Stimulated activated CD4-positive, alpha-beta T cell treated with anti-CD3 and anti-CD28 coated beads, Interleukin-2, amount 100 ng/mL, for 48 hours (primary cell): Measurements from ENCODE around the gene CREM.

ENCODE experiments used
- DNase-seq, 2 donors: peaks; one replicate each; pipeline ENCODE4 v3.0.0-alpha.2; 2020

CREM gene

DNA sequence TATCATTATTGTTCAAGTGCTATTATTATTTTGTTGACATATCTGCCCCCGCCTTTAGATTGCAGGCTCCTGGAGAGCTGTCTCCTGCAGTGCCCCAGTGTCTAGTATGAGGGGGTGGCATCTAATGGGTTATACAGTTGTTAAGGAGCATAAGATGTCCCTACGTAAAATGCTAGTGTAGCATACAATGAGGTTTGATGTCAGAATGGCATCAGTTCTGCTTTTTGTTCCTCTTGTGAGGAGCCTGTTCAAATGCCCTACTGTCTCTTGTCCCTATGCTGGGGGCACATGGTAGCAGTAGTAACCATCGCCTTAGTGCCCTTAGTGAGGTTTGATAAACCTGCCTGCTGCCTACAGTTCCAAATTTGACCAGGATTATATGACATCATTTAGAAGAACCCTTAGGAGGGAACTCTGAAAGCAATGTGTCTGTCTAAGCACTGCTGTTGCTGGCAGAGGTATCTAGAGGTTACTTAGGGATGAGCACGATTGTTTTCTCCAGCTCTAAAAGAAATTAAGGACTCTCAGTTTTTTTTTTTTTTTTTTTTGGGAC, 9.7 kb downstream of the CREM start:
- DNase-seq = no peak

DNA sequence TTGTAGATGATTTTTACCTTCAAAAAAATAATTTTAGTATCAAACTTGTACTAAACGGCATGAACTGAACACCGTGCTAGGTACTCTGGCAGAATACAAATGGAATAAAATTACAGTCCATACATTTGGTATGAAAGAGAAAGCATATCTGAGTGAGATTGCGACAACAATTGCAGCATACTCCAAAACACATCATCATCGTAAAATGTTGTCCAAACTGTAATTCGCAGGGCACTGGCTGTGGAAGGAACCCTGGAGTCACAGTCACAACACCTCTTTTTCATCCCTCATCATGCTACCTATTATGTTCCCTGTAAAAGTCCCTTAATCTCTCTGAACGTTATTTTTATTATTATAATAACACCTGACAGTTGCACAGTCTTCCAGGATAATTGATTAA, 13.5 kb downstream of the CREM start:
- no peak for DNase-seq

DNA sequence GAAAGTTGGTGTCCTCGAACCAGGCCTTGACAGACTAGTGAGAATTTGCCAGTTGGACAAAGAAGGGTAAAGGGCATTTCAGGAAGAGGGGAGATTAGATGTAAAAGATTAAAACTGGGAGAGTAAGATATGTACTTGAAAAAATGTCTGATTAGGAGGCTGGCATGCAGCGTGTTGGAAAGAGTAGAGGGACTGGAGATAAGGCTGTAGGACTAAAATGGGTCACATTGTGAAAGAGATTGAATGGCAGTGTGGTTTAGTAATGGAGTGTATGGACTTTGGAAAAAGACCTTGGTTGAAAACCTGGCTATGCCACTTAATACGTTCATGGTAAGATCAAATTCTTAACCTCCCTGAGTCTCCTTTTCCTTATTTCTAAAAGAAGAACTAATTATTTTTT, 14.1 kb downstream of the CREM start:
- no peak for DNase-seq

DNA sequence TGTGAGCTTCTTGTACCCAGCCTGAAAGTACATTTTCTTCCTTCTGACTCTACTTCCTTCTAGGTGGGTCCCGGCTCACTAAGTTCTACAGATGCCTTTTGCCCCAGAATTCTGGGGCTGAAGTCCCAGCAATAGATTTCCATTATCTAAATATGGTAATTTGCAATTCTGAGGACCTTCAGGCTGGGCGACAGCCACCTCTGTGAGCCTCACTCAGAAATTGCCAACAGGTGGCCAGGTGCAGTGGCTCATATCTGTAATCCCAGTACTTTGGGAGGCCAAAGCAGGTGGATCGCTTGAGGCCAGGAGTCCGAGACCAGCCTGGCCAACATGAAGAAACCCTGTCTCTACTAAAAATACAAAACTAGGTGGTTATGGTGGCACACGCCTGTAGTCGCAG, 23.7 kb downstream of the CREM start:
- no peak for DNase-seq

DNA sequence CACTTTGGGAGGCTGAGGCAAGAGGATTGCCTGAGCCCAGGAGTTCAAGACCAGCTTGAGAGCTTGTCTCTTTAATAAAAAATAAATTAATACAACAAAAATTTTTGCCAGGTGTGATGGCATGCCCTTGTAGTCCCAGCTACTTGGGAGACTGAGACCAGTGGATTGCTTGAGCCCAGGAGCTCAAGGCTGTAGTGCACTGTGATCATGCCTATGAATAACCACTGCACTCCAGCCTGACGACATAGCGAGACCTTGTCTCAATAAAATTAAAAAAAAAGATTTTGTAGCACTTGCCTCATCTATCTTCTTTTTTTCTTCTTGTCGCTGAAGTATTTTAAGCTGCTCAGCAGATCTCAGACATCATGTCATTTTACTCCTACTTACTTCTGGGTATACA, 26.3 kb downstream of the CREM start:
- no peak for DNase-seq

DNA sequence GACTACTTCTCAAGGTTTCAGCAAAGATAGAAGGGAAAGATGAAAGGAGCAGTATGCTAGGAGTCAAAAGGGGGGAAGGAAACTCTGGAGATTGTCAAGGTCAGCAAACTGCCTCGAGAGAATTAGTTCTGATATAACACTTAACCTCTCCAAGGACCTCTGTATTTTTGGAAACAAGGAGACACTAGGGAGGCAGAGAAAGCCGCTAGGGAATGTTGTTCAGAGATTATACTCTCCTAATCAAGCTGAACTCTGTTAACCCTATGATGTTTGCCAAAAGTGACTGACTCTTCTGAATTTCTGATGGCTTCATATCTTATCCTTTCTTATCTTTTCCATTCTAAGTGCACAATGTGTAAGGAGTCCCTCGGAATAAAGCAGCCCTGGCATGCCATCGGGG, 27.1 kb downstream of the CREM start:
- no peak for DNase-seq

DNA sequence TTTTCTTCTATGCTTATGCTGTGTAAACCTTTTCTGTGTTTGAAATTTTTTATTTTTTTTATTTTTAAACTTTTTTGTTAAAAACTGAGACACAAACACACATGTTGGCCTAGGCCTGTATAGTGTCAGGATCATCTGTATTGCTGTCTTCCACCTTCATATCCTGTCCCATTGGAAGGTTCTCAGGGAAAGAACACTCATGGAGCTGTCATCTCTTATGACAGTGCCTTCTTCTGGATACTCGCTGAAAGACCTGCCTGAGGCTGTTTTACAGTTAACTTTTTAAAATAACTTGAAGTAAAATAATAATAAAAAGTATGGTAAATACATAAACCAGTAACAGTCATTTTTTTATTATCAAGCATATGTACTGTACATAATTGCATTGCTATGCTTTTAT, 34.1 kb downstream of the CREM start:
- no peak for DNase-seq

DNA sequence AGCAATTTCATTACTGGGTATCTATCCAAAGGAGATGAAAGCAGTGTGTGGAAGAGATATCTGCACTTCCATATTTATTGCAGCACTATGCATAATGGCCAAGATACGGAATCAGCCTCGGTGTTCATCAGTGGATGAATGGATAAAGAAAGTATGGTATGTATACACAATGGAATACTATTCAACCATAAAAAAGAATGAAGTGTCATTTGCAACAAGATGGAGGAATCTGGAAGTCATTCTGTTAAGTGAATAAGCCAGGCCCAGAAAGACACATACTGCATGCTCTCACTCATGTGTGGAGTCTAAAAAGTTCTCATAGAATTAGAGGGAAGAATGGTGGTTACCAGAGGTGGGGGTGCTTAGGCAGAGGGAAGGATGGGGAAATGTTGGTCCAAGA, 35.3 kb downstream of the CREM start:
- no peak for DNase-seq

DNA sequence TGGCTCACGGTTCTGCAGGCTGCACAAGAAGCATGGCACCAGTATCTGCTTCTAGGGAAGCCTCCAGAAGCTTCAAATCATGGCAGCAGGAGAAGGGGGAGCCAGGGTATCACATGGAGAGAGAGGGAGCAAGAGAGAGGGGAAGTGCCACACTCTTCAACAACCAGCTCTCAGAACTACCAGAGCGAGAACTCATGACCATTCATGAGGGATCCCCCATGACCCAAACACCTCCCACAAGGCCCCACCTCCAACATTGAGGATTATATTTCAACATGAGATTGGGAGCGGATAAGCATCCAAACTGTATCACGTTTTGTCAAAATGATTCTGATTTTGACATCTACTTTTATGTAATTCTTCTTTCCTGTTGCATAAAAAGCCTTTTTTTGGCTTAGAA, 38.5 kb downstream of the CREM start:
- no peak for DNase-seq

DNA sequence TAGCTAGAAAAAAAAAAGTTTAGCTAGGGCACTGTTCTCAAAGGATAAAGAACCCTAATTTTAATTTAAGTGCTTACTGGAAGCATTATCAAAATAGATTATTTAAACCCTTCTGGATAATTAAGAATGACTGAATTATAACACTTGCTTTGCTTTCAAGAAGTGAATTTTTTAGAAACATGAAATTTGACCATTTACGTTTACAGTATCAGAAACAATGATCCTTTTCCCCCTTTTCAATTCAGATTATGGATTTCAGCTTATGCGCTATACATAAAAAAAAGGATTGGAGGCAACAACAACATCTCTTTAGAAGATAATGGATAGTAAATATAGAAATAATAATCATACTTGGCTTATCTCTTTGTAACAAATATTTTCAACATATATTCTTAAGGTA, 39.2 kb downstream of the CREM start:
- DNase-seq = no peak

DNA sequence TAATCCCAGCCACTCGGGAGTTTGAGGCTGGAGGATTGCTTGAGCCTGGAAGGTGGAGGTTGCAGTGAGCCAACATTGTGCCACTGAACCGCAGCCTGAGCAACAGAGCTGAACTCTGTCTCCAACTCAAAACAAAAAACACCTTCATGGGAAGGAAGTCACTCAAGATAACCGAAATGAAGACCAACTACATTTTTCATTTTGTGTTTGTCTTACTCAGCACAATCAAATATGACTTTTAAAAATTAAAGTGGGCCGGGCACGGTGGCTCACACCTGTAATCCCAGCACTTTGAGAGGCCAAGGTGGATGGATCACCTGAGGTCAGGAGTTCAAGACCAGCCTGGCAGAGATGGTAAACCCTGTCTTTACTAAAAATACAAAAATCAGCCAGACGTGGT, 40.0 kb downstream of the CREM start:
- DNase-seq = no peak

DNA sequence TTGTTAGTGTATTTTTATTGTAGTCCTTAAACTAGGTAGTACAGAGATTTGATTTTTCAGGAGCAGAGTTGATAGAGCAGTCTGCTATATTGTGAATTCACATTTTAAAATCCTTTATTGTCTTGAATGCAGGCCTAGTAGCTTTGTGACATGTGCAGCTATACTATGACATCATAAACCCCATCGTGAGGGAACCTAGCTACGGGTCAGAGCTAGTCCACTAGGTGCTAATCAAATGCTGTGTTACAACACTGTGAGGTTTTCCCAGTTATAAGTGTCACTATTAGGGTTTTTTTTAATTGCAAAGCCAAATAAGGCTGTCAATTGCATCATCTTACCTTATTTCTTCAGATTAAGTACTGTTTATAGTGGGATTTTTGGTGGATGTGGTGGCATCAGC, 40.7 kb downstream of the CREM start:
- DNase-seq = no peak

DNA sequence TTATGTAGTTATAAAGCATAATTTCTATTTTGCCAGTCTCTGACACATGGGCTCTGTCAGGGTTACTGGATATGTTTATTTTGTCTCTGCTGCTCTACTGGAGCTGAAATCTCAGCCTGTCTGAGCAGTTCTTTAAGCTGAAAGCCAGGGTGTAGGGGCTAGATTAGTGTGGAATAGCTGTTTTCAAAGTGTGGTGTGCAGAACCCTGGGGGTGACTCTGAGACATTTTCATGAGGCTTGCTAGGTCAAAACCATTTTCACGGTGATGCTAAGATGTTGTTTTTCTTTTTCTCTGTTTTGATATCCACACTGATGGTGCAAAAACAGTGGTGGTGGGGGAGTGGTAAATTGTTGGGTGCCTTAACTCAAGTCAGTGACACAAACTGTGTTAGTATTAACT, 45.5 kb downstream of the CREM start:
- no peak for DNase-seq

DNA sequence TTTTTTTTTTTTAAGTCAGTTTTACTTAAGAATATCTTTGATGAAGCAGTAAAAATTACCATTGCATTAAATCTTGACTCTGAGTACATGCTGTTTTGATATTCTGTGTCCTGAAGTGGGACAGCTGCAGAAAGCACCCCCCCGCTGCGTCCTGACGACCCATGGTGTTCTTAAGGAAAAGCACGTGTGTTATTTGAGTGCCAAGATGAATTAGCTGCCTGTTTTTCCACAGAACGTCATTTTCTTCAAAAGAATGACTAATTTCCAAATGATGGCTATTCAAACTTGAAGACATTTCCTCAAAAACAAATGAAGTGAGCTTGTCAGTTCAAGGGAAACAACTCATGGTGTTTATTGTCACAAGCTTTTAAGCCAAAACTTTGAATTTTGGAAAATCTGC, 45.9 kb downstream of the CREM start:
- DNase-seq = no peak

DNA sequence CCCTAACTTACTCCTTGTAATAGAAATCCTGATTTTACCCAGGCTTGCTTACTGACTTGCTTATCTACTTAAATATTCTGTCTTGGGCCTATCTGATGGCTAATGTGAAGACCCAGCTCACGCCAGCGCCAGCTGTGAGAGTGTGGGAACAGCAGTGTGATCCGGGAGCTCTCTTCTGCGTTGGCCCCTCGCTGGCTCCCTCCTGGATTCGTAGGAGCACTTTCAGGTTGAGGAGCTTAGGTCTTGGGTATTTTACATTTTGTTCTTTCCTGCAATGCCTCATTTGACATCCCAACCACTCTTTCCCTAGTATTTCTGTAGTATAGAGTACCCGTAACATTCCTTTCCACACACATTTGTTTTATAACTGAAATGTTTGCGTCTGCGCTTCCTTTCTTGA, 51.7 kb downstream of the CREM start:
- no peak for DNase-seq

DNA sequence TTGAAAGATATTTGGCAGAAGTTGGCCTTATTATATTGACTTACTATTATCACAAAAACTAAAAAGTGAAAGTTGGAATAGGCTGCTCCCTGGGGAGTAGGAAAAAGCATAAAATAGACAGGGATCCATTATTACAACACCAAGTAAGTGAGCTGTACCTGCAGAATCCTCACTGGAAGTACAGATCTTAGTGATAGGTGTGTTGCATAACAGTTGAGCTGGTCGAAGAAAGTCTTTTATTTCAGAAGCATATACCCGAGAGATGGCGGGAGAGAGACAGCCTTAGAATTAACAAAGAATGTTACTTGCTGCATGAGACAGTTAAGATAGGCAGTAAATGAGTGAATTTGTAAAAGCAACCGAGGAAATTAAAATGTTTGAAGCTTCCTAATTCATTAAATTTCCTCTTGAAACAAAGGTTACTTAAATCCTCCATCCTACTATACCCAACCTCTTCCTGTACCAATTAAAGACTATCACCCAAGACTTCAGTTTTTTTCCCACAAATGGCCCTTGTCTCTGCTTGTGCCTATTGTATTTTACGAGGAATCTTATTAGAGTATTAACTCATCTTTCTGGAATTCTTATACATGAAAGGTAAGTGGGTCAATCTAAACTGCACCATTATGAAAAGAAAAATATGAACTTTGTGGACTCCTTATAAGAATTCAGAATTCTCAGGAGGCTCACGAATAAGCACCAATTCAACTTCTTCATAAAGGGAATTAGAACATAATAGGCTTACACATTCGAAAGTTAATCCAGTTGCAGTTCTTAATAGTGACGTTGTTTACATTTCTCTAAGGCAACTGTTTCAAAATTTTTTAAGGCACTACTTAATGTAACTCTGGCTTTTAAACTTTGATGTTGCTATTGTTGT, 56.2 kb downstream of the CREM start:
- no peak for DNase-seq

DNA sequence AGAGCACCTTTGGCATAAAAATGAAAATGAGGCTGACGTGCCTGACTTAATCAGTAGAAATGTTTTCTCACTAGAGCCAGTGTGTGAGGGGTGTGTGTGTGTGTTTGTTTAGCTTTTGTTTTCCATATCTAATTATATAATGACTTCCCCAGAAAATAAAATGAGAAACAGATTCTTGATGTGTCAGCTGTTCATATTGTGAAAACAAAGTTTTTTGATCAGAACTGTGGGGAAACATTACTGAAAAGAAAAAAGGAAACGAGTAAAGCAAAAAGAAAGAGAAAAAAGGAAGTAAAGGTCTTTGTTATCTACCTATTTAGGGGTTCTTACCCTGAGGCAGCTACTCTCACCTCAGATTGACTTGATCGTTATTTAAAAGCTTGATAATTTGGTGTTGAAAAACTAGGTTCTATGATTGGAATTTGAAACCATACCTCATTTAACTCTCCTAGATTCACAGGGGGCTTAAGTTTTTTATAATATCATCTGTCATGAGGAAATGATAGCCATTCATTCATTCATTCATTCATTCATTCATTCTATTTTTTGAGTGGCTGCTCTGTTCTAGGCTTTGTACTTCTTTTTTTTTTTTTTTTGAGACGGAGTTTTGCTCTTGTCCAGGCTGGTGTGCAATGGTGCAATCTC, 58.0 kb downstream of the CREM start:
- no peak for DNase-seq

DNA sequence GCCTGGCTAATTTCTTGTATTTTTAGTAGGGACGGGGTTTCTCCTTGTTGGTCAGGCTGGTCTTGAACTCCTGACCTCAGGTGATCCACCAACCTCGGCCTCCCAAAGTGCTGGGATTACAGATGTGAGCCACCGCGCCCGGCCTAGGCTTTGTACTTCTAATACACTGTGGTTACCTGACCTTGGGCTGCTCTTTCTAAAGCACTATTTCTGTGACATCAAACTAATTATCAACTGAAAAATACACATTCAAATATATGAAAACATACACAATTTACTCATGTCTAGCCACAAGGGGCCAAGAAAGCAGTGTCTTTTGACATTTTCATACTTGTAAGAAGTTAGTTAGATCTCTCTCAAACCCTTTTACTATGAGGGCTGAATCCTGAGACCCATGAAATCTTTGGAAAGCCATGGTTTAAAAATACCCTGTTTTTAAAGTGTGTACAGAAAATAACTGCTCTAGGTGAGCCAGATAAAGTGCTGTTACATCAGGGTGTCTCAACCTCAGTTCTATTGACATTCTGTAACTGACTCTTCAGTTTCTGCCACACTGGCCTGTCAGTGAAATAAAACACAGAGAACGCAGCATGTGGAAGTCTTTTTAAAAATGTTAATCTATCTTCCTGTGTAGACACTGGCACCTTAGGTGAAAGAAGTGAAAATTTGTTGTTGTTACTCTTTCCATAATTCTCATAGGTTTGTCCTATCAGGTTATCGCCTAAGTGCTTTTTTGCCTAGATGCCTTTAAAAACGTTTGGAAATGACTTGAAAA, 58.8 kb downstream of the CREM start:
- DNase-seq = no peak

DNA sequence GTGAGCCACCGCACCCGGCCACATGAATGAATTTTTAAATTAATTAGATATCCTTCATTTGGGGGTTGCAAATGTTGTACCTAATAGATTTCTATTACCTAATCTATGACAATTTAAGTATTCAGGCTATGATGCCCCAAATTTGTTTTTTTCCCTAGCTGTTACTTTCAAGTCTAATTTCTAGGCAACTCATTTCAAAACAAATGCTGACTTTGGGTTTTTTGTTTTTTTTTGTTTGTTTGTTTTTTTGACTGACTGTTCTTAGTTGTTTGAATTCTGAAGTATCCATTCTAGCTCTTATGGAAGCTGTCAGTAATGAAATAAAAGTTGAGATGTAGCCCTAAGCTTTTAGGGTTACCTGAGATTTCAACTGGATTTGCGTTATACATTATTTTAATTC, 62.3 kb downstream of the CREM start:
- DNase-seq = no peak

DNA sequence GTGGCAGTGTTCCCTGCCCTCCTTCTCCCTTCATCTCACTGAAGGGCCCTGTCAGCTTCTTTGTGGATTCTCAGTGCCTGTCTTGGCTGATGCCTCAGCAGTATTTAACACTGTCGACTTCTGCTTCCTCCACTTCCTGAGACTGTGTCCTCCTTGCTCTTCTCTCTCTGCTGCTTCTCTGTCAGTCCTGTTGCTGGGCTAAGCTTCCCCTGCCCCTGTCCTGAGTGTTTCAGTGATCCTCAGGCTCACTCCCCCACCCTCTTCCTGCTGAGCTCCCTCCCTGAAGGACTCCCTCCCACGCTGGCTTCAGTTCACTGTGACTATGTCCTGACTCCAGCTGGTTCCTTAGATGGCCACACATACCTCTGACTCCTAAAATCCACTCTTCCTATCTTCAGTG, 64.9 kb downstream of the CREM start:
- no peak for DNase-seq

DNA sequence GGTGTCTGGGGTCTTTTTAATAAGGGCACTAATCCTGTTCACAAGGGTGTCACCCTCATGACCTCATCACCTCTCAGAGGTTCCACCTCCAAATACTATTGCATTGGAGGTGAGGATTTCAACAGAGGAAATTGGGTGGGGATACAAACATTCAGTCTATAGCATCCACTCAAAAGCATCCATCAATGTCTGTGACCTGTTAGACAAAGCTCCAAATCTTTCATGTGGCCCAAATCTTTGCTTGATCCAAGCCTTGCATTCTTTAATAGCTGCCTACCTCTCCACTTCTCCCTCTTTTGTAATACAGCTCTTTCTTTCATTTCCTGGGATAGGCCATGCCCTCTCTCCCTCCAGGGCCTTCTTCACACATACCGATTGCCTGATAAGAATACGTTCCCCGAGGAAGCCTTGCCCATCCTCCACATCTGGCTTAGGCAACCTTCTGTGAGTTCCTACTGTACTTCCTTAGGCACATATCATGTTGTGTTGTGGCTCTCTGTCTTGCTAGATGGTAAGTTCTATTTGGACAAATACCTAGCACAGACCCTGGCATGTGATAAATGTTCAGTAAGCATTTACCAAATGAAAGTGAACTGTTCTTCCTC, 66.1 kb downstream of the CREM start:
- DNase-seq = no peak

DNA sequence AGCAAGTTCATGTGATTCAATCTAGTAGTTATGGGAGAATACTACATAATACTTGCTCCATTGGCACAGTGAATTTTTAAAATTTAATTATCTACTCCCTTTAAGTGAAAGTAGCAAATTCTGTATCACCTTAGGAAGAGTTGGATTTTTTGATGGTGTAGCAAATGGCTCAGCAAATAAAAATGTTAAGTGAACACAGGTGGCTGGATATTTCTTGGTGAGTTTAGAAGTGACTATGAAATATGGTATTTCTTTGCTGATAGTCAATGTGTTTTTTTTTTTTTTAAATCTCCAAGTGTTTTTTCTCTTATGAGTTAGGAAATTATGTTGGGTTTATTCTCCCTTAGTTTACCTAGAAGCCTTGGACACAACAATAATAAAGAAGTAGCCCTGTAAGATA, 67.8 kb downstream of the CREM start:
- no peak for DNase-seq

DNA sequence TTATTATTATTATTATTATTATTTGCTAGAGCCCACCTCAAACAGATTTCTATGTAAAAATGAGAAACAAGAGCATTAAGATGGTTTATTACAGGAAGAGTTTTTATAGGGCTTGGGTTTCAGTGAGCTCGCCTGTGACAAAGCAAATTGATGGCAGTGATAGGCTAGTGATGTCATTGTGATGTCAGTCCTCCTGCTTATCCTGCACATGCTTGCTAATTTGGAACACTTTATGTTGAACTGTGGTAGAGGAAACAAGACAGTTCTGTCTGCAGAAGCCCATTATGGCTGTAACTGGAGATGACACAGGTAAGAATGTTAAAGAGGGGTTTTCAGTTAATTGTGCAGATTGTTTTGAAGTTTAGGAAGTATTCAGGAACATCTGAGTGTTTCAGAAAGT, 68.3 kb downstream of the CREM start:
- peak in 1 of 2 donors; percentile 19 for DNase-seq
